PC-9 (cell line): ENCODE results near the gene PPL.

Source experiments
- EZH2 ChIP-seq: fragments of 200-600 bp; sonication (generic); IDR thresholded peaks from 2 replicates; pipeline ENCODE4 v1.8.0; 2017; ENCODE audit warnings: antibody characterized with exemption, low read depth
- TF ChIP-seq, protein P1 (sequence below): fragments of 200-600 bp; sonication (generic); conservative IDR thresholded peaks from 2 replicates; pipeline ENCODE4 v1.6.1; 2017; ENCODE audit warnings: mixed run types, antibody characterized with exemption, mild to moderate bottlenecking, moderate library complexity

DNA sequence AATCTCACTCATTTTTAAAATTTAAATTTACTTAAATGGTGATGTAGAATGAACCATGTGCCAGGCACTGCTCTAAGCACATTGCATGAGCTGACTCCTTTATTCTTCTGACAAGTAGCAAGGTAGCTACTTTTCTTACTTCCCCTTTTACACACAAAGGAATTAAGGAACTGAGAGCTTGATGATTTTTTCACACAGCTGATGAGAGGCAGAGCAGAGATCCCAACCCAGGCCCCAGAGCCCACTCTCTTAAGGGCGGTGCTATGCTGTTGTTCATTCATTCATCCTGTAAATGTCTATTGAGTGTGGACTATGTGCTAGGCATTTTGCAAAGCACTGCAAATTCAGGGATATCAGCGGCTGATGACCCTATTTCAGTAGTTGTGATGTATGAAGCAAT is 39.1 kb upstream of the PPL start:
- TF ChIP-seq, protein P1, sequence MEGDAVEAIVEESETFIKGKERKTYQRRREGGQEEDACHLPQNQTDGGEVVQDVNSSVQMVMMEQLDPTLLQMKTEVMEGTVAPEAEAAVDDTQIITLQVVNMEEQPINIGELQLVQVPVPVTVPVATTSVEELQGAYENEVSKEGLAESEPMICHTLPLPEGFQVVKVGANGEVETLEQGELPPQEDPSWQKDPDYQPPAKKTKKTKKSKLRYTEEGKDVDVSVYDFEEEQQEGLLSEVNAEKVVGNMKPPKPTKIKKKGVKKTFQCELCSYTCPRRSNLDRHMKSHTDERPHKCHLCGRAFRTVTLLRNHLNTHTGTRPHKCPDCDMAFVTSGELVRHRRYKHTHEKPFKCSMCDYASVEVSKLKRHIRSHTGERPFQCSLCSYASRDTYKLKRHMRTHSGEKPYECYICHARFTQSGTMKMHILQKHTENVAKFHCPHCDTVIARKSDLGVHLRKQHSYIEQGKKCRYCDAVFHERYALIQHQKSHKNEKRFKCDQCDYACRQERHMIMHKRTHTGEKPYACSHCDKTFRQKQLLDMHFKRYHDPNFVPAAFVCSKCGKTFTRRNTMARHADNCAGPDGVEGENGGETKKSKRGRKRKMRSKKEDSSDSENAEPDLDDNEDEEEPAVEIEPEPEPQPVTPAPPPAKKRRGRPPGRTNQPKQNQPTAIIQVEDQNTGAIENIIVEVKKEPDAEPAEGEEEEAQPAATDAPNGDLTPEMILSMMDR = no peak
- TF ChIP-seq EZH2 = no peak
